ENCODE data around the gene DNAJA3.

Gene DNAJA3

GRCh38 chr16:4505356-4506147, 79.9 kb downstream of the DNAJA3 start:
- no peaks in the 10 kb centered on the region for H3K27me3 ChIP-seq (ENCODE audit: low read length)
- TF ChIP-seq CTCF (IDR thresholded peaks at IDR 0.05; ENCODE audit: insufficient read depth, low read length, poor library complexity, severe bottlenecking) (no peak), EZH2phosphoT487 (conservative IDR thresholded peaks at IDR 0.05; ENCODE audit: low read length) (no peak)
- no peak overlapping the region for H3K4me3 ChIP-seq (ENCODE audit: insufficient read depth, low read length, poor library complexity, severe bottlenecking)
- 0 out of 2 replicates have a peak overlapping the region, but pooled peaks have one; percentile 1 for H3K9ac ChIP-seq (ENCODE audit: low read length)
- H3K4me2 ChIP-seq (ENCODE audit: low read depth, low read length, poor library complexity, severe bottlenecking), result peak overlapping the region; percentile 41
- no peaks in the 10 kb centered on the region for H3K9me3 ChIP-seq (ENCODE audit: insufficient read depth, low read length)
- peaks cover 14% of the 10 kb centered on the region for H3F3A ChIP-seq (ENCODE audit: insufficient read depth)
- H3K9me2 ChIP-seq (replicated peaks; ENCODE audit: insufficient read depth, low read length), result no peaks in the 10 kb centered on the region
- no peaks in the 10 kb centered on the region for H3K36me3 ChIP-seq (ENCODE audit: low read length)
- peaks cover 15% of the 10 kb centered on the region for H3K79me2 ChIP-seq (ENCODE audit: insufficient read depth, low read length)
- peak overlapping the region; percentile 80 for H3K27ac ChIP-seq (ENCODE audit: low read depth, low read length)
- no peaks in the 10 kb centered on the region; the same call in 1 of the 2 replicates for H4K20me1 ChIP-seq (ENCODE audit: low read depth, low read length)
- H2AFZ ChIP-seq (ENCODE audit: low read depth, low read length, severe bottlenecking), result no peak overlapping the region
